HepG2 (cell line): ENCODE data around the gene AGAP1. TPM values are rescaled to one million over a fixed set of nuclear protein-coding genes. Genes with fewer than 3 reads are reported as not detected.

Experiments used
- ATAC-seq: fragments of 200-7000 bp; cut with Tn5 transposase; 3 replicates; pipeline ENCODE4 v1.9.1; 2020; ENCODE audit warnings: mild to moderate bottlenecking, moderate library complexity
- BruUV-seq: library from RNA; stranded (reverse); fragments of 400-500 nt; replicated peaks from 2 replicates; lab custom pipeline; 2021; lab: Mats Ljungman, UMichigan
- CTCF ChIA-PET: fragments of 300-600 bp; formaldehyde crosslinking; extraction: SDS; loops from one replicate; lab custom pipeline; 2021; ENCODE audit warnings: low total read pairs, inconsistent platforms, low intra/inter-chr PET ratio; lab: Yijun Ruan, JAX
- POLR2A ChIA-PET: fragments of 350-600 bp; sonication (Branson Sonifier 250); formaldehyde crosslinking; loops from one replicate; lab custom pipeline; 2020; ENCODE audit warnings: antibody characterized with exemption, inconsistent platforms; lab: Yijun Ruan, JAX
- DNase-seq: peaks from one replicate; pipeline ENCODE4 v3.0.0-alpha.2; 2015; ENCODE audit warnings: low spot score
- FAIRE-seq: peaks from 3 replicates; lab custom pipeline; 2011; peaks lifted over from hg19 to GRCh38; lab: Jason Lieb, UNC
- H2AFZ ChIP-seq: one replicate; pipeline ENCODE4 v1.6.1; 2011; ENCODE audit warnings: low read length, inconsistent platforms
- H3K27ac ChIP-seq: fragments of 300-600 bp; 3 replicates; pipeline ENCODE4 v1.8.0; 2011; ENCODE audit warnings: mixed run types, mild to moderate bottlenecking, mixed read lengths, low read length, inconsistent platforms; ENCODE audit not compliant: insufficient read depth; ENCODE audit errors: extremely low read length
- H3K27me3 ChIP-seq, 2 experiments: fragments of 200-600 bp in 1 of 2; 2 replicates in 1 of 2; 3 replicates in 1 of 2; pipeline versions ENCODE4 v1.6.0 to v1.8.0; 2011; ENCODE audit warnings: low read length in 2 of 2, mild to moderate bottlenecking in 2 of 2, moderate library complexity in 2 of 2, inconsistent platforms in 1 of 2; ENCODE audit not compliant: insufficient read depth in 2 of 2, control insufficient read depth in 1 of 2
- H3K36me3 ChIP-seq, 2 experiments: fragments of 200-600 bp in 1 of 2; replicated peaks in 1 of 2; 2 replicates in 1 of 2; 3 replicates in 1 of 2; pipeline versions ENCODE4 v1.5.1 to v1.8.0; 2011; ENCODE audit warnings: low read length in 2 of 2, inconsistent platforms in 1 of 2; ENCODE audit not compliant: insufficient read depth in 2 of 2, control insufficient read depth in 1 of 2
- H3K4me1 ChIP-seq: 2 replicates; pipeline ENCODE4 v1.5.1; 2012; ENCODE audit warnings: low read length, inconsistent platforms; ENCODE audit not compliant: insufficient read depth
- H3K4me2 ChIP-seq: 2 replicates; pipeline ENCODE4 v1.6.0; 2011; ENCODE audit warnings: low read depth, low read length, inconsistent platforms
- H3K4me3 ChIP-seq, 3 experiments: fragments of 200-600 bp in 1 of 3; sonication (generic), shearing (Covaris generic) in 1 of 3; replicated peaks in 1 of 3; 2 replicates each; pipeline ENCODE4 v1.5.1; 2011 to 2016; ENCODE audit warnings: low read length in 3 of 3, inconsistent platforms in 2 of 3, low read depth in 2 of 3, mild to moderate bottlenecking in 2 of 3, control low read depth in 1 of 3, mixed read lengths in 1 of 3; ENCODE audit not compliant: insufficient read depth in 1 of 3
- H3K79me2 ChIP-seq: one replicate; pipeline ENCODE4 v1.6.1; 2011; ENCODE audit warnings: low read length, inconsistent platforms; ENCODE audit not compliant: insufficient read depth
- H3K9ac ChIP-seq: 2 replicates; pipeline ENCODE4 v1.6.0; 2011; ENCODE audit warnings: mild to moderate bottlenecking, low read depth, low read length, inconsistent platforms; ENCODE audit not compliant: insufficient read depth
- H3K9me3 ChIP-seq: 2 replicates; pipeline ENCODE4 v1.5.1; 2012; ENCODE audit warnings: mild to moderate bottlenecking, low read length
- H4K20me1 ChIP-seq: 2 replicates; pipeline ENCODE4 v1.6.0; 2011; ENCODE audit warnings: inconsistent platforms, mild to moderate bottlenecking, low read length, moderate library complexity; ENCODE audit not compliant: insufficient read depth
- CREB1 ChIP-seq, 2 experiments: fragments of 450-650 bp in 1 of 2; IDR thresholded peaks; 2 replicates each; pipeline ENCODE4 v1.6.1; 2016 to 2017; ENCODE audit warnings: control low read depth in 1 of 2, mild to moderate bottlenecking in 1 of 2, missing compliant biosample characterization in 1 of 2, missing genetic modification characterization in 1 of 2
- HDAC2 ChIP-seq: sonication (generic); formaldehyde crosslinking; IDR thresholded peaks from 2 replicates; pipeline ENCODE4 v1.4.0; 2020; ENCODE audit warnings: missing genetic modification reagents
- ZNF766 ChIP-seq: sonication (generic); formaldehyde crosslinking; IDR thresholded peaks from 2 replicates; pipeline ENCODE4 v1.5.0; 2020; ENCODE audit warnings: missing genetic modification reagents, borderline replicate concordance
- ZNF891 ChIP-seq: sonication (generic); formaldehyde crosslinking; IDR thresholded peaks from 2 replicates; pipeline ENCODE4 v1.5.0; 2020; ENCODE audit warnings: mild to moderate bottlenecking, missing genetic modification reagents
- WGBS: methylation state at CpG from one replicate; pipeline ENCODE4 v1.1.6; 2017; ENCODE audit warnings: low lambda C conversion rate; 5-methylcytosine and 5-hydroxymethylcytosine counted together
- in situ Hi-C: cut with HindIII; loops from 2 replicates; pipeline ENCODE4 v1.10.0; 2017; ENCODE audit warnings: low pct_unique_long_range_greater_than_20kb; ENCODE audit not compliant: extremely low pct_ligation_motif_present
- intact Hi-C: fragments of 100-400 bp; cut with micrococcal nuclease; formaldehyde crosslinking; loops from one replicate; pipeline ENCODE4 v1.10.0; 2022; ENCODE audit not compliant: unreplicated experiment
- polyA plus RNA-seq, 8 experiments: library from polyadenylated mRNA; depleted of rRNA in 3 of 8; stranded (reverse) in 7 of 8; unstranded in 1 of 8; fragments of >200 nt; fragmentation: Illumina TruSeq in 4 of 8; extraction: Trizol in 4 of 8; gene quantifications; 2 replicates each; pipeline versions ENCODE4 v1.2.1 to v1.2.3, GENCODE V29; 2011 to 2016; ENCODE audit warnings: low read depth in 4 of 8, missing spikeins in 1 of 8, mixed read lengths in 1 of 8; ENCODE audit not compliant: insufficient read depth in 1 of 8
- total RNA-seq, 5 experiments: library from RNA; depleted of rRNA; stranded (reverse); fragments of >200 nt; fragmentation: Illumina TruSeq; extraction: Trizol; gene quantifications; 2 replicates each; pipeline ENCODE4 v1.2.3, GENCODE V29; 2016; ENCODE audit warnings: low read depth in 1 of 5

The AGAP1 gene
- total and polyA plus RNA-seq, 2 of the 13 experiments (the other 11 are each of a cell fraction or from before 2014, with no cell fraction given), result 21.2 to 32.7 TPM

- no peak overlapping the region for H2AFZ ChIP-seq
- CTCF ChIA-PET, result no interaction called here
- H3K9me3 ChIP-seq, result no peaks in the 10 kb centered on the region
- no peaks in the 10 kb centered on the region for H3K27me3 ChIP-seq
- DNase-seq (no peak), FAIRE-seq (peak; percentile 26)
- in situ Hi-C loops, result no loop called here
- BruUV-seq, result no TSS peak
- no peak for TF ChIP-seq HDAC2 (CRISPR knock-in tag)
- peak; percentile 78; the same call in 1 of the 2 replicates for TF ChIP-seq CREB1 (IDR thresholded peaks at IDR 0.05)
- TF ChIP-seq CREB1 (CRISPR knock-in tag; IDR thresholded peaks at IDR 0.05), result no peak
- TF ChIP-seq, all 625 proteins: peak for 1
- Histone ChIP-seq H3K4me1 (no peaks in the 10 kb centered on the region), H3K4me3 (no peak overlapping the region), H3K9ac (no peak overlapping the region), H3K79me2 (no peaks in the 10 kb centered on the region), H3K36me3 (peaks cover 0 to under 1% of the 10 kb centered on the region in 2 experiments; a peak in 2 of 5 replicates), H4K20me1 (no peaks in the 10 kb centered on the region), H3K27ac (no peak overlapping the region), H3K4me2 (no peak overlapping the region)
- no peak for ATAC-seq
- WGBS, result 96% methylated on average over 2 of the region's 2 CpGs
- intact Hi-C loops, result no loop called here
- POLR2A ChIA-PET, result no interaction called here
Observed at GRCh38 chr2:235999011-235999410, 505.2 kb downstream of the AGAP1 start.

- no peak overlapping the region for H3K4me2 ChIP-seq
- no peaks in the 10 kb centered on the region for H3K9me3 ChIP-seq
- H3K4me1 ChIP-seq, result no peaks in the 10 kb centered on the region
- no peaks in the 10 kb centered on the region for H3K79me2 ChIP-seq
- H3K36me3 ChIP-seq, result no peaks in the 10 kb centered on the region; a peak in 2 of 5 replicates
- DNase-seq (no peak), FAIRE-seq (no peak), ATAC-seq (no peak; the same call in 2 of the 3 replicates)
- no peaks in the 10 kb centered on the region for H4K20me1 ChIP-seq
- BruUV-seq, result no TSS peak
- no peak overlapping the region for H3K4me3 ChIP-seq
- no peak overlapping the region for H2AFZ ChIP-seq
- H3K27ac ChIP-seq, result no peak overlapping the region
- WGBS, result 95% methylated on average over 17 of the region's 20 CpGs
- no peak for TF ChIP-seq ZNF766
- TF ChIP-seq ZNF891 (CRISPR knock-in tag), result 0 out of 2 replicates have a peak, but pooled peaks have one; percentile 1
- intact Hi-C loops (no loop called here), in situ Hi-C loops (no loop called here)
- no peak overlapping the region for H3K9ac ChIP-seq
- ChIA-PET POLR2A (no interaction called here), CTCF (no interaction called here)
- no peaks in the 10 kb centered on the region for H3K27me3 ChIP-seq
Observed at GRCh38 chr2:236001166-236001828, 507.5 kb downstream of the AGAP1 start.
